Bone marrow (tissue), 2 donors: Measurements from ENCODE around the gene VWA5B2.

ENCODE experiments used
- DNase-seq, 2 donors: peaks; one replicate each; lab custom pipeline; 2025; lab: John Stamatoyannopoulos, UW

VWA5B2 gene

GRCh38 chr3:184229394-184230080 lies at the start of gene VWA5B2:
TSS of gene VWA5B2 (plus strand) at chr3:184229585. CDS start at chr3:184230529, 944 bp downstream.
- no peak for DNase-seq

- no peak for DNase-seq
Observed at GRCh38 chr3:184180165-184180564, 49.2 kb upstream of the VWA5B2 start.

- DNase-seq, result no peak
Observed at GRCh38 chr3:184181596-184181995, 47.8 kb upstream of the VWA5B2 start.

- no peak for DNase-seq
Observed at GRCh38 chr3:184183679-184184078, 45.7 kb upstream of the VWA5B2 start.

- no peak for DNase-seq
Observed at GRCh38 chr3:184184546-184185230, 44.7 kb upstream of the VWA5B2 start.

- peak; percentile 95 to 98 for DNase-seq
Observed at GRCh38 chr3:184185461-184186183, 43.8 kb upstream of the VWA5B2 start.

- no peak for DNase-seq
Observed at GRCh38 chr3:184186184-184186901, 43.0 kb upstream of the VWA5B2 start, which contains the start of gene ABCF3. TSS of gene ABCF3 (plus strand) at chr3:184186199. CDS start at chr3:184186208, 9 bp downstream.

GRCh38 chr3:184186902-184187207 lies 42.5 kb upstream of the VWA5B2 start:
- DNase-seq, result no peak

GRCh38 chr3:184188080-184188479 lies 41.3 kb upstream of the VWA5B2 start:
- DNase-seq, result no peak

GRCh38 chr3:184189421-184189820 lies 40.0 kb upstream of the VWA5B2 start:
- DNase-seq, result no peak

GRCh38 chr3:184192889-184193288 lies 36.5 kb upstream of the VWA5B2 start:
- DNase-seq, result no peak

GRCh38 chr3:184193991-184194539 lies 35.3 kb upstream of the VWA5B2 start:
- DNase-seq, result no peak

- DNase-seq, result no peak
Observed at GRCh38 chr3:184196536-184196935, 32.8 kb upstream of the VWA5B2 start.

- DNase-seq, result no peak
Observed at GRCh38 chr3:184198509-184198908, 30.9 kb upstream of the VWA5B2 start.

GRCh38 chr3:184200825-184201224 lies 28.6 kb upstream of the VWA5B2 start:
- no peak for DNase-seq

GRCh38 chr3:184203526-184203925 lies 25.9 kb upstream of the VWA5B2 start:
- no peak for DNase-seq

GRCh38 chr3:184209146-184209923 lies 20.1 kb upstream of the VWA5B2 start:
- no peak for DNase-seq

GRCh38 chr3:184211297-184211696 lies 18.1 kb upstream of the VWA5B2 start:
- no peak for DNase-seq

- DNase-seq, result no peak
Observed at GRCh38 chr3:184211718-184212117, 17.7 kb upstream of the VWA5B2 start.

- no peak for DNase-seq
Observed at GRCh38 chr3:184218814-184219213, 10.6 kb upstream of the VWA5B2 start.

GRCh38 chr3:184222521-184222920 lies 6.9 kb upstream of the VWA5B2 start:
- no peak for DNase-seq
